Measurements from ENCODE around the gene SLC37A1.

The SLC37A1 gene

GRCh38 chr21:42608446-42608845 lies 94.8 kb downstream of the SLC37A1 start:
- Histone ChIP-seq H3K36me3 (ENCODE audit: low read length) (no peaks in the 10 kb centered on the region), H2AFZ (ENCODE audit: low read depth, low read length, severe bottlenecking) (no peak overlapping the region), H3K9me2 (replicated peaks; ENCODE audit: insufficient read depth, low read length) (no peaks in the 10 kb centered on the region), H4K20me1 (ENCODE audit: low read depth, low read length) (no peaks in the 10 kb centered on the region), H3K9me3 (ENCODE audit: insufficient read depth, low read length) (peaks cover 21% of the 10 kb centered on the region; the same call in 1 of the 2 replicates), H3K27ac (ENCODE audit: low read depth, low read length) (no peak overlapping the region), H3K4me3 (ENCODE audit: insufficient read depth, low read length, poor library complexity, severe bottlenecking) (no peak overlapping the region), H3K4me2 (ENCODE audit: low read depth, low read length, poor library complexity, severe bottlenecking) (no peak overlapping the region), H3K79me2 (ENCODE audit: insufficient read depth, low read length) (no peaks in the 10 kb centered on the region), H3K9ac (ENCODE audit: low read length) (no peak overlapping the region), H3F3A (ENCODE audit: insufficient read depth) (no peaks in the 10 kb centered on the region), H3K27me3 (ENCODE audit: low read length) (no peaks in the 10 kb centered on the region)
- TF ChIP-seq CTCF (IDR thresholded peaks at IDR 0.05; ENCODE audit: insufficient read depth, low read length, poor library complexity, severe bottlenecking) (no peak), EZH2phosphoT487 (conservative IDR thresholded peaks at IDR 0.05; ENCODE audit: low read length) (no peak)

- no peaks in the 10 kb centered on the region for H3K9me2 ChIP-seq (replicated peaks; ENCODE audit: insufficient read depth, low read length)
- H3F3A ChIP-seq (ENCODE audit: insufficient read depth): no peaks in the 10 kb centered on the region
- H3K4me2 ChIP-seq (ENCODE audit: low read depth, low read length, poor library complexity, severe bottlenecking): no peak overlapping the region
- no peak overlapping the region for H3K4me3 ChIP-seq (ENCODE audit: insufficient read depth, low read length, poor library complexity, severe bottlenecking)
- no peaks in the 10 kb centered on the region for H3K36me3 ChIP-seq (ENCODE audit: low read length)
- H3K27me3 ChIP-seq (ENCODE audit: low read length): no peaks in the 10 kb centered on the region
- no peak overlapping the region for H2AFZ ChIP-seq (ENCODE audit: low read depth, low read length, severe bottlenecking)
- H3K9me3 ChIP-seq (ENCODE audit: insufficient read depth, low read length): peaks cover 12% of the 10 kb centered on the region; the same call in 1 of the 2 replicates
- no peak overlapping the region for H3K27ac ChIP-seq (ENCODE audit: low read depth, low read length)
- H3K9ac ChIP-seq (ENCODE audit: low read length): no peak overlapping the region
- H4K20me1 ChIP-seq (ENCODE audit: low read depth, low read length): no peaks in the 10 kb centered on the region
- TF ChIP-seq EZH2phosphoT487 (conservative IDR thresholded peaks at IDR 0.05; ENCODE audit: low read length): no peak
- TF ChIP-seq CTCF (IDR thresholded peaks at IDR 0.05; ENCODE audit: insufficient read depth, low read length, poor library complexity, severe bottlenecking): no peak
- H3K79me2 ChIP-seq (ENCODE audit: insufficient read depth, low read length): no peaks in the 10 kb centered on the region
Measured at GRCh38 chr21:42609811-42610210, 96.2 kb downstream of the SLC37A1 start.

GRCh38 chr21:42611852-42612251 lies 98.2 kb downstream of the SLC37A1 start:
- Histone ChIP-seq H3K9ac (ENCODE audit: low read length) (no peak overlapping the region), H3K9me2 (replicated peaks; ENCODE audit: insufficient read depth, low read length) (no peaks in the 10 kb centered on the region), H3K36me3 (ENCODE audit: low read length) (no peaks in the 10 kb centered on the region), H4K20me1 (ENCODE audit: low read depth, low read length) (no peaks in the 10 kb centered on the region), H3K27me3 (ENCODE audit: low read length) (no peaks in the 10 kb centered on the region), H3K4me3 (ENCODE audit: insufficient read depth, low read length, poor library complexity, severe bottlenecking) (no peak overlapping the region), H3K79me2 (ENCODE audit: insufficient read depth, low read length) (no peaks in the 10 kb centered on the region), H3K4me2 (ENCODE audit: low read depth, low read length, poor library complexity, severe bottlenecking) (no peak overlapping the region), H3F3A (ENCODE audit: insufficient read depth) (no peaks in the 10 kb centered on the region), H2AFZ (ENCODE audit: low read depth, low read length, severe bottlenecking) (no peak overlapping the region), H3K27ac (ENCODE audit: low read depth, low read length) (no peak overlapping the region), H3K9me3 (ENCODE audit: insufficient read depth, low read length) (peaks cover 6% of the 10 kb centered on the region; the same call in 1 of the 2 replicates)
- TF ChIP-seq EZH2phosphoT487 (conservative IDR thresholded peaks at IDR 0.05; ENCODE audit: low read length): no peak
- no peak for TF ChIP-seq CTCF (IDR thresholded peaks at IDR 0.05; ENCODE audit: insufficient read depth, low read length, poor library complexity, severe bottlenecking)
